A549 (cell line): Measurements from ENCODE around the gene NPR3. TPM values are rescaled to one million over a fixed set of nuclear protein-coding genes. Genes with fewer than 3 reads are reported as not detected.

Experiments used
- ATAC-seq, 2 experiments: fragments of 200-7000 bp in 1 of 2; fragments of >200 bp in 1 of 2; cut with Nextera tagmentation in 1 of 2; cut with Tn5 transposase in 1 of 2; 3 replicates each; pipeline versions ENCODE4 v1.8.0 to v1.9.1; 2018 to 2020; ENCODE audit warnings: mild to moderate bottlenecking in 1 of 2, moderate library complexity in 1 of 2
- CTCF ChIA-PET: fragments of 300-600 bp; sonication (Branson Sonifier 250); formaldehyde crosslinking; extraction: SDS; loops from one replicate; lab custom pipeline; 2021; ENCODE audit warnings: antibody characterized with exemption, inconsistent platforms; lab: Yijun Ruan, JAX
- POLR2A ChIA-PET: fragments of 350-600 bp; formaldehyde crosslinking; extraction: SDS; loops from one replicate; lab custom pipeline; 2021; ENCODE audit warnings: antibody characterized with exemption, inconsistent platforms; lab: Yijun Ruan, JAX
- DNase-seq, 2 experiments: peaks; one replicate each; pipeline versions ENCODE4 v3.0.0 to v3.0.0-alpha.2; 2011 to 2016; ENCODE audit warnings: low read depth in 1 of 2, low spot score in 1 of 2
- FAIRE-seq: peaks from 2 replicates; lab custom pipeline; 2011; peaks lifted over from hg19 to GRCh38; lab: Jason Lieb, UNC
- H3K27ac ChIP-seq, 2 experiments: fragments of >200 bp; sonication (Bioruptor Twin); formaldehyde crosslinking; 3 replicates each; pipeline ENCODE4 v1.5.1; 2016 to 2017
- H3K4me1 ChIP-seq: fragments of >200 bp; sonication (Bioruptor Twin); formaldehyde crosslinking; 3 replicates; pipeline ENCODE4 v1.6.1; 2016
- H3K4me2 ChIP-seq: fragments of >200 bp; sonication (Bioruptor Twin); formaldehyde crosslinking; 3 replicates; pipeline ENCODE4 v1.6.1; 2016
- H3K4me3 ChIP-seq: fragments of >200 bp; sonication (Bioruptor Twin); formaldehyde crosslinking; 3 replicates; pipeline ENCODE4 v1.5.1; 2016
- H3K9me3 ChIP-seq: fragments of >200 bp; sonication (Bioruptor Twin); formaldehyde crosslinking; 3 replicates; pipeline ENCODE4 v1.6.1; 2016
- BHLHE40 ChIP-seq: IDR thresholded peaks from 2 replicates; pipeline ENCODE4 v1.6.1; 2012; ENCODE audit warnings: low read depth, low read length, inconsistent platforms
- CBX2 ChIP-seq: fragments of 200-600 bp; sonication (generic); IDR thresholded peaks from 2 replicates; pipeline ENCODE4 v1.6.1; 2016; ENCODE audit warnings: low read depth, mild to moderate bottlenecking, borderline replicate concordance
- CBX8 ChIP-seq: fragments of 200-600 bp; sonication (generic); IDR thresholded peaks from 2 replicates; pipeline ENCODE4 v1.6.1; 2016
- CEBPB ChIP-seq, 2 experiments: fragments of >200 bp in 1 of 2; sonication (Bioruptor Twin) in 1 of 2; formaldehyde crosslinking in 1 of 2; IDR thresholded peaks; 2 replicates each; pipeline ENCODE4 v1.6.1; 2012 to 2016
- FOSL2 ChIP-seq, 2 experiments: fragments of 450-650 bp in 1 of 2; fragments of >200 bp in 1 of 2; sonication (Bioruptor Twin) in 1 of 2; formaldehyde crosslinking; IDR thresholded peaks; 2 replicates each; pipeline versions ENCODE4 v1.5.0 to v1.6.1; 2016 to 2020; ENCODE audit warnings: mild to moderate bottlenecking in 1 of 2, moderate library complexity in 1 of 2
- HOXA7 ChIP-seq: fragments of 250-450 bp; sonication (Bioruptor Pico); IDR thresholded peaks from 2 replicates; pipeline ENCODE4 v1.5.0; 2020; ENCODE audit warnings: mild to moderate bottlenecking, moderate library complexity
- JUN ChIP-seq, 2 experiments: fragments of >200 bp; sonication (Bioruptor Twin); formaldehyde crosslinking; IDR thresholded peaks; 2 replicates in 1 of 2; 3 replicates in 1 of 2; pipeline ENCODE4 v1.6.1; 2016 to 2017
- KDM1A ChIP-seq: fragments of 200-600 bp; sonication (generic); IDR thresholded peaks from 2 replicates; pipeline ENCODE4 v1.6.1; 2016; ENCODE audit warnings: low read depth, mild to moderate bottlenecking
- KDM5A ChIP-seq: fragments of 200-600 bp; sonication (generic); IDR thresholded peaks from 2 replicates; pipeline ENCODE4 v1.6.1; 2016; ENCODE audit warnings: antibody characterized with exemption, mild to moderate bottlenecking
- NFE2L2 ChIP-seq: fragments of 150-350 bp; conservative IDR thresholded peaks from 2 replicates; pipeline ENCODE4 v1.6.1; 2014; ENCODE audit warnings: low read length
- NR3C1 ChIP-seq: fragments of >200 bp; sonication (Bioruptor Twin); formaldehyde crosslinking; IDR thresholded peaks from 3 replicates; pipeline ENCODE4 v1.6.1; 2017
- POLR2A ChIP-seq: IDR thresholded peaks from 2 replicates; pipeline ENCODE4 v1.6.1; 2012; ENCODE audit warnings: mild to moderate bottlenecking, low read length
- POLR2AphosphoS2 ChIP-seq: conservative IDR thresholded peaks from 2 replicates; pipeline ENCODE4 v1.6.1; 2012; ENCODE audit warnings: low read length, improper control_type of control experiment, inconsistent platforms
- RARB ChIP-seq: fragments of 250-450 bp; sonication (Bioruptor Pico); IDR thresholded peaks from 2 replicates; pipeline ENCODE4 v1.8.0; 2021; ENCODE audit warnings: mild to moderate bottlenecking, moderate library complexity
- RNF2 ChIP-seq: fragments of 200-600 bp; sonication (generic); IDR thresholded peaks from 2 replicates; pipeline ENCODE4 v1.6.1; 2016; ENCODE audit warnings: low read depth, mild to moderate bottlenecking, antibody characterized with exemption, moderate library complexity, borderline replicate concordance
- SMC3 ChIP-seq: fragments of >200 bp; sonication (Bioruptor Twin); formaldehyde crosslinking; IDR thresholded peaks from 3 replicates; pipeline ENCODE4 v1.6.1; 2018; ENCODE audit warnings: inconsistent platforms
- TFCP2L1 ChIP-seq: fragments of 250-450 bp; sonication (Bioruptor Pico); IDR thresholded peaks from 2 replicates; pipeline ENCODE4 v1.5.0; 2021; ENCODE audit warnings: mild to moderate bottlenecking
- ZC3H11A ChIP-seq: fragments of 450-650 bp; IDR thresholded peaks from 2 replicates; pipeline ENCODE4 v1.6.1; 2014; ENCODE audit warnings: antibody characterized with exemption, mild to moderate bottlenecking
- WGBS: methylation state at CpG from one replicate; pipeline ENCODE4 v1.1.6; 2017; ENCODE audit errors: missing lambda C conversion rate; 5-methylcytosine and 5-hydroxymethylcytosine counted together
- polyA plus RNA-seq, 4 experiments: library from polyadenylated mRNA; depleted of rRNA in 3 of 4; stranded (reverse); fragments of >200 nt; fragmentation: RNase III in 1 of 4; extraction: RNeasy Plus Mini Kit Qiagen cat#74134 plus additional on column Dnase treatment in 1 of 4; gene quantifications; 2 replicates in 3 of 4; 3 replicates in 1 of 4; pipeline ENCODE4 v1.2.3, GENCODE V29; 2011 to 2017
- TF ChIP-seq, protein P1 (sequence below): IDR thresholded peaks from 2 replicates; pipeline ENCODE4 v1.6.1; 2012
- TF ChIP-seq, protein P2 (sequence below): IDR thresholded peaks from 2 replicates; pipeline ENCODE4 v1.6.1; 2012
- TF ChIP-seq, protein P3 (sequence below): fragments of 200-600 bp; sonication (generic); IDR thresholded peaks from 2 replicates; pipeline ENCODE4 v1.6.1; 2016; ENCODE audit warnings: antibody characterized with exemption, mild to moderate bottlenecking, moderate library complexity
- TF ChIP-seq, protein P4 (sequence below): fragments of >200 bp; sonication (Bioruptor Twin); formaldehyde crosslinking; IDR thresholded peaks from 3 replicates; pipeline ENCODE4 v1.6.1; 2016
- TF ChIP-seq, protein P5 (sequence below): fragments of >200 bp; sonication (Bioruptor Twin); formaldehyde crosslinking; IDR thresholded peaks from 2 replicates; pipeline ENCODE4 v1.6.1; 2016
- TF ChIP-seq, protein P6 (sequence below): fragments of 250-450 bp; sonication (Bioruptor Pico); IDR thresholded peaks from 2 replicates; pipeline ENCODE4 v1.5.0; 2020; ENCODE audit warnings: low read depth, mild to moderate bottlenecking, moderate library complexity

Gene NPR3
- polyA plus RNA-seq, 2 of the 4 experiments (the other 2 are of a cell fraction): 16.4 to 18.6 TPM

DNA sequence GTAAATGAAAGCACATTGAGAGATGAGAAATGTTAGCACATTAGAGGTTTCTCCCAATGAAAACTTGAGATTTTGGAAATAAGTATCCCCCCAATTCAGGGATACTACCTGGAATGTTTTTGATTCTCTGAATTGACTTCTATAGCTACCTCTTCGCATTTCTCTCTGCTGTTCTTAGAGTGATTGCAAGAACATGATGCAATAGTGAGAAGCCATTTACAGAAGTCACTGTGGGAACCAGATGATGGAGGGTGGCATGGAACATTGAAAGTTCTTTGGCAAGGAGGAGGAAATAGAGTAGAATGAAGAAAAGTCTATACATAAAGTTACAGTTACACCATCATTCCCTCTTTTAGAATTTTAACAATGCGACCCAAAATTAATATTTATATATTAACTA is 9.2 kb downstream of the NPR3 start:
- 83% methylated on average over 2 of the region's 2 CpGs for WGBS
- H3K27ac ChIP-seq: no peak overlapping the region
- no peak overlapping the region for H3K4me2 ChIP-seq
- POLR2A ChIA-PET: no interaction called here
- CTCF ChIA-PET: no interaction called here
- no peak for FAIRE-seq
- TF ChIP-seq SMC3 (no peak), CBX8 (no peak), NFE2L2 (no peak), KDM1A (no peak), BHLHE40 (no peak), CBX2 (no peak), JUN (IDR thresholded peaks at IDR 0.05) (no peak)
- TF ChIP-seq, protein P1, sequence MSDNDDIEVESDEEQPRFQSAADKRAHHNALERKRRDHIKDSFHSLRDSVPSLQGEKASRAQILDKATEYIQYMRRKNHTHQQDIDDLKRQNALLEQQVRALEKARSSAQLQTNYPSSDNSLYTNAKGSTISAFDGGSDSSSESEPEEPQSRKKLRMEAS: no peak
- TF ChIP-seq, protein P2, sequence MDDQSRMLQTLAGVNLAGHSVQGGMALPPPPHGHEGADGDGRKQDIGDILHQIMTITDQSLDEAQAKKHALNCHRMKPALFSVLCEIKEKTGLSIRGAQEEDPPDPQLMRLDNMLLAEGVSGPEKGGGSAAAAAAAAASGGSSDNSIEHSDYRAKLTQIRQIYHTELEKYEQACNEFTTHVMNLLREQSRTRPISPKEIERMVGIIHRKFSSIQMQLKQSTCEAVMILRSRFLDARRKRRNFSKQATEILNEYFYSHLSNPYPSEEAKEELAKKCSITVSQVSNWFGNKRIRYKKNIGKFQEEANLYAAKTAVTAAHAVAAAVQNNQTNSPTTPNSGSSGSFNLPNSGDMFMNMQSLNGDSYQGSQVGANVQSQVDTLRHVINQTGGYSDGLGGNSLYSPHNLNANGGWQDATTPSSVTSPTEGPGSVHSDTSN: no peak
- TF ChIP-seq, protein P3, sequence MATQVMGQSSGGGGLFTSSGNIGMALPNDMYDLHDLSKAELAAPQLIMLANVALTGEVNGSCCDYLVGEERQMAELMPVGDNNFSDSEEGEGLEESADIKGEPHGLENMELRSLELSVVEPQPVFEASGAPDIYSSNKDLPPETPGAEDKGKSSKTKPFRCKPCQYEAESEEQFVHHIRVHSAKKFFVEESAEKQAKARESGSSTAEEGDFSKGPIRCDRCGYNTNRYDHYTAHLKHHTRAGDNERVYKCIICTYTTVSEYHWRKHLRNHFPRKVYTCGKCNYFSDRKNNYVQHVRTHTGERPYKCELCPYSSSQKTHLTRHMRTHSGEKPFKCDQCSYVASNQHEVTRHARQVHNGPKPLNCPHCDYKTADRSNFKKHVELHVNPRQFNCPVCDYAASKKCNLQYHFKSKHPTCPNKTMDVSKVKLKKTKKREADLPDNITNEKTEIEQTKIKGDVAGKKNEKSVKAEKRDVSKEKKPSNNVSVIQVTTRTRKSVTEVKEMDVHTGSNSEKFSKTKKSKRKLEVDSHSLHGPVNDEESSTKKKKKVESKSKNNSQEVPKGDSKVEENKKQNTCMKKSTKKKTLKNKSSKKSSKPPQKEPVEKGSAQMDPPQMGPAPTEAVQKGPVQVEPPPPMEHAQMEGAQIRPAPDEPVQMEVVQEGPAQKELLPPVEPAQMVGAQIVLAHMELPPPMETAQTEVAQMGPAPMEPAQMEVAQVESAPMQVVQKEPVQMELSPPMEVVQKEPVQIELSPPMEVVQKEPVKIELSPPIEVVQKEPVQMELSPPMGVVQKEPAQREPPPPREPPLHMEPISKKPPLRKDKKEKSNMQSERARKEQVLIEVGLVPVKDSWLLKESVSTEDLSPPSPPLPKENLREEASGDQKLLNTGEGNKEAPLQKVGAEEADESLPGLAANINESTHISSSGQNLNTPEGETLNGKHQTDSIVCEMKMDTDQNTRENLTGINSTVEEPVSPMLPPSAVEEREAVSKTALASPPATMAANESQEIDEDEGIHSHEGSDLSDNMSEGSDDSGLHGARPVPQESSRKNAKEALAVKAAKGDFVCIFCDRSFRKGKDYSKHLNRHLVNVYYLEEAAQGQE: no peak
- TF ChIP-seq, protein P4, sequence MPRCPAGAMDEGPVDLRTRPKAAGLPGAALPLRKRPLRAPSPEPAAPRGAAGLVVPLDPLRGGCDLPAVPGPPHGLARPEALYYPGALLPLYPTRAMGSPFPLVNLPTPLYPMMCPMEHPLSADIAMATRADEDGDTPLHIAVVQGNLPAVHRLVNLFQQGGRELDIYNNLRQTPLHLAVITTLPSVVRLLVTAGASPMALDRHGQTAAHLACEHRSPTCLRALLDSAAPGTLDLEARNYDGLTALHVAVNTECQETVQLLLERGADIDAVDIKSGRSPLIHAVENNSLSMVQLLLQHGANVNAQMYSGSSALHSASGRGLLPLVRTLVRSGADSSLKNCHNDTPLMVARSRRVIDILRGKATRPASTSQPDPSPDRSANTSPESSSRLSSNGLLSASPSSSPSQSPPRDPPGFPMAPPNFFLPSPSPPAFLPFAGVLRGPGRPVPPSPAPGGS: no peak
- TF ChIP-seq, protein P5, sequence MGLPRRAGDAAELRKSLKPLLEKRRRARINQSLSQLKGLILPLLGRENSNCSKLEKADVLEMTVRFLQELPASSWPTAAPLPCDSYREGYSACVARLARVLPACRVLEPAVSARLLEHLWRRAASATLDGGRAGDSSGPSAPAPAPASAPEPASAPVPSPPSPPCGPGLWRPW: no peak
- TF ChIP-seq, all 56 proteins: peak for 0
- H3K9me3 ChIP-seq: peaks cover 21% of the 10 kb centered on the region
- DNase-seq (no peak), ATAC-seq (no peak)
- no peaks in the 10 kb centered on the region; the same call in 2 of the 3 replicates for H3K4me1 ChIP-seq
- H3K4me3 ChIP-seq: no peak overlapping the region

DNA sequence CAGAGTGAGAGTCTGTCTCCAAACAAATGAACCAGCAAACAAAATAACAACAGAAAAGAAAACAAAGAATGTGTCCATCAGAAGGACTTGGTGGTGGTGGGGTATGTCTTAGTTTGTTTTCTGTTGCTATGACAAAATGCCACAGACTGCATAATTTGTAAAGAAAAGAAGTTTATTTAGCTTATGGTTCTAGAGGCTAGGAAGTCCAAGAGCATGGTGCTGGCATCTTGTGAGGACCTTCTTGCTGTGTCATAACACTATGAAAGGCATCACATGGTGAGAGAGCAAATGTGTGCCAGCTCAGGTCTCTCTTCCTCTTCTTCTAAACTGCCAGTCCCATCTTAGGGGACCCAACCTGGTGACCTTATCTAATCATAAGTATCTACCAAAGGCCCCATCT is 10.5 kb downstream of the NPR3 start:
- Histone ChIP-seq H3K9me3 (peaks cover 21% of the 10 kb centered on the region), H3K27ac (no peak overlapping the region), H3K4me3 (no peak overlapping the region), H3K4me1 (no peaks in the 10 kb centered on the region), H3K4me2 (no peak overlapping the region)
- ChIA-PET CTCF (interaction anchor here (0.8 kb wide), 1 partner anchor 132 kb away, joined by 3 read pairs; no protein-coding TSS in a partner anchor), POLR2A (no interaction called here)
- ATAC-seq: no peak
- no peak for DNase-seq
- no peak for TF ChIP-seq POLR2AphosphoS2
- no peak for TF ChIP-seq RARB (CRISPR knock-in tag)
- no peak for TF ChIP-seq SMC3
- no peak for TF ChIP-seq RNF2
- TF ChIP-seq KDM5A: no peak
- no peak for TF ChIP-seq JUN (IDR thresholded peaks at IDR 0.05)
- TF ChIP-seq, protein P5: no peak
- TF ChIP-seq, protein P6, sequence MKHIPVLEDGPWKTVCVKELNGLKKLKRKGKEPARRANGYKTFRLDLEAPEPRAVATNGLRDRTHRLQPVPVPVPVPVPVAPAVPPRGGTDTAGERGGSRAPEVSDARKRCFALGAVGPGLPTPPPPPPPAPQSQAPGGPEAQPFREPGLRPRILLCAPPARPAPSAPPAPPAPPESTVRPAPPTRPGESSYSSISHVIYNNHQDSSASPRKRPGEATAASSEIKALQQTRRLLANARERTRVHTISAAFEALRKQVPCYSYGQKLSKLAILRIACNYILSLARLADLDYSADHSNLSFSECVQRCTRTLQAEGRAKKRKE (CRISPR knock-in tag): no peak
- no peak for TF ChIP-seq FOSL2 (IDR thresholded peaks at IDR 0.05)
- no peak for TF ChIP-seq FOSL2 (CRISPR knock-in tag; IDR thresholded peaks at IDR 0.05)
- TF ChIP-seq, protein P1: no peak
- TF ChIP-seq ZC3H11A: no peak
- TF ChIP-seq TFCP2L1: no peak
- no peak for TF ChIP-seq CEBPB (IDR thresholded peaks at IDR 0.05)
- no peak for TF ChIP-seq POLR2A
- no peak for TF ChIP-seq NR3C1
- TF ChIP-seq HOXA7: no peak
- no peak for TF ChIP-seq BHLHE40
- FAIRE-seq: no peak
